HG02623 (cell line): Measurements from ENCODE around the gene PTPRJ.
A peak's percentile ranks its signal among the peaks of the same experiment; 100 is the strongest.

Experiments
- ATAC-seq: cut with Tn5 transposase; IDR thresholded peaks from one replicate; pipeline ENCODE4 v1.9.1; 2021; ENCODE audit warnings: moderate library complexity; ENCODE audit not compliant: unreplicated experiment

PTPRJ gene

GRCh38 chr11:47992959-47993820 is 12.8 kb downstream of the PTPRJ start:
- ATAC-seq: no peak

- no peak for ATAC-seq
These were observed 14.1 kb downstream of the PTPRJ start for GRCh38 chr11:47994417-47994816.

GRCh38 chr11:47995360-47995769 is 15.0 kb downstream of the PTPRJ start:
- no peak for ATAC-seq

GRCh38 chr11:47997063-47998053 is 17.0 kb downstream of the PTPRJ start:
- ATAC-seq: no peak

- ATAC-seq: no peak
These were observed 18.0 kb downstream of the PTPRJ start for GRCh38 chr11:47998345-47998732.

- no peak for ATAC-seq
These were observed 18.5 kb downstream of the PTPRJ start for GRCh38 chr11:47998733-47999359.

- no peak for ATAC-seq
These were observed 20.1 kb downstream of the PTPRJ start for GRCh38 chr11:48000432-48000831.

- peak; percentile 48 for ATAC-seq
These were observed 21.2 kb downstream of the PTPRJ start for GRCh38 chr11:48001438-48002021.

GRCh38 chr11:48002561-48002960 is 22.2 kb downstream of the PTPRJ start:
- no peak for ATAC-seq

- no peak for ATAC-seq
These were observed 23.6 kb downstream of the PTPRJ start for GRCh38 chr11:48003926-48004325.

GRCh38 chr11:48004456-48004855 is 24.1 kb downstream of the PTPRJ start:
- ATAC-seq: no peak

GRCh38 chr11:48005136-48005535 is 24.8 kb downstream of the PTPRJ start:
- ATAC-seq: no peak

- no peak for ATAC-seq
These were observed 25.5 kb downstream of the PTPRJ start for GRCh38 chr11:48005831-48006270.

- ATAC-seq: peak; percentile 43
These were observed 26.1 kb downstream of the PTPRJ start for GRCh38 chr11:48006301-48006992.

- no peak for ATAC-seq
These were observed 27.3 kb downstream of the PTPRJ start for GRCh38 chr11:48007677-48008076.

GRCh38 chr11:48008951-48009270 is 28.6 kb downstream of the PTPRJ start:
- no peak for ATAC-seq

- ATAC-seq: no peak
These were observed 30.9 kb downstream of the PTPRJ start for GRCh38 chr11:48011102-48011797.

- no peak for ATAC-seq
These were observed 31.5 kb downstream of the PTPRJ start for GRCh38 chr11:48011798-48012391.

GRCh38 chr11:48013269-48013901 is 33.0 kb downstream of the PTPRJ start:
- ATAC-seq: peak; percentile 38
